ENCODE results near the gene TC2N.

The TC2N gene

GRCh38 chr14:91751719-91752118 is 115.6 kb downstream of the TC2N start:
- no peak for DNase-seq (ENCODE audit: low read depth)
- in situ Hi-C loops (cut with HindIII; ENCODE audit: low sequenced_read_pairs): no loop called here
- no peak for TF ChIP-seq CTCF (IDR thresholded peaks at IDR 0.05; ENCODE audit: low read depth, low read length, missing control alignments)
- H3K4me3 ChIP-seq (ENCODE audit: low read depth, low read length): no peak overlapping the region

- no peak for TF ChIP-seq CTCF (IDR thresholded peaks at IDR 0.05; ENCODE audit: low read depth, low read length, missing control alignments)
- no peak overlapping the region for H3K4me3 ChIP-seq (ENCODE audit: low read depth, low read length)
- in situ Hi-C loops (cut with HindIII; ENCODE audit: low sequenced_read_pairs): no loop called here
- no peak for DNase-seq (ENCODE audit: low read depth)
Measured at GRCh38 chr14:91750634-91751198, 116.6 kb downstream of the TC2N start.

- in situ Hi-C loops (cut with HindIII; ENCODE audit: low sequenced_read_pairs): no loop called here
- no peak for DNase-seq (ENCODE audit: low read depth)
Measured at GRCh38 chr14:91749868-91750267, 117.5 kb downstream of the TC2N start.

GRCh38 chr14:91748049-91748448 is 119.3 kb downstream of the TC2N start:
- H3K4me3 ChIP-seq (ENCODE audit: low read depth, low read length): no peak overlapping the region
- TF ChIP-seq CTCF (IDR thresholded peaks at IDR 0.05; ENCODE audit: low read depth, low read length, missing control alignments): no peak
- DNase-seq (ENCODE audit: low read depth): no peak
- in situ Hi-C loops (cut with HindIII; ENCODE audit: low sequenced_read_pairs): no loop called here

More at GRCh38 chr14:91749868-91750267, 117.5 kb downstream of the TC2N start:
- H3K4me3 ChIP-seq (ENCODE audit: low read depth, low read length): no peak overlapping the region
- no peak for TF ChIP-seq CTCF (IDR thresholded peaks at IDR 0.05; ENCODE audit: low read depth, low read length, missing control alignments)

- DNase-seq (ENCODE audit: low read depth): no peak
- no peak for TF ChIP-seq CTCF (IDR thresholded peaks at IDR 0.05; ENCODE audit: low read depth, low read length, missing control alignments)
- no peak overlapping the region for H3K4me3 ChIP-seq (ENCODE audit: low read depth, low read length)
- in situ Hi-C loops (cut with HindIII; ENCODE audit: low sequenced_read_pairs): no loop called here
Measured at GRCh38 chr14:91745344-91745743, 122.0 kb downstream of the TC2N start.

GRCh38 chr14:91744068-91744480 is 123.3 kb downstream of the TC2N start:
- TF ChIP-seq CTCF (IDR thresholded peaks at IDR 0.05; ENCODE audit: low read depth, low read length, missing control alignments): no peak
- in situ Hi-C loops (cut with HindIII; ENCODE audit: low sequenced_read_pairs): no loop called here
- no peak for DNase-seq (ENCODE audit: low read depth)
- H3K4me3 ChIP-seq (ENCODE audit: low read depth, low read length): no peak overlapping the region

GRCh38 chr14:91743305-91743653 is 124.1 kb downstream of the TC2N start:
- no peak for DNase-seq (ENCODE audit: low read depth)
- in situ Hi-C loops (cut with HindIII; ENCODE audit: low sequenced_read_pairs): no loop called here
- TF ChIP-seq CTCF (IDR thresholded peaks at IDR 0.05; ENCODE audit: low read depth, low read length, missing control alignments): no peak

More at GRCh38 chr14:91743305-91743653, 124.1 kb downstream of the TC2N start:
- no peak overlapping the region for H3K4me3 ChIP-seq (ENCODE audit: low read depth, low read length)

Measured in astrocyte of the cerebellum (primary cell).